Measurements from ENCODE around the gene MARVELD1. TPM values are rescaled to one million over a fixed set of nuclear protein-coding genes. Genes with fewer than 3 reads are reported as not detected.

Gene MARVELD1
- total and polyA plus RNA-seq, 2 of the 13 experiments (the other 11 are each of a cell fraction or from before 2014, with no cell fraction given): not detected

GRCh38 chr10:97759158-97759887, 45.8 kb downstream of the MARVELD1 start (continued):
- no peak for TF ChIP-seq ZBTB26 (CRISPR knock-in tag; IDR thresholded peaks at IDR 0.05; ENCODE audit: borderline replicate concordance)
- peak; percentile 66; the same call in 1 of the 2 replicates for TF ChIP-seq ZNF274 (CRISPR knock-in tag; IDR thresholded peaks at IDR 0.05)
- no peak for TF ChIP-seq MATR3 (CRISPR knock-in tag; IDR thresholded peaks at IDR 0.05)
- TF ChIP-seq U2AF1 (optimal IDR thresholded peaks at IDR 0.05; ENCODE audit: low read depth, low read length): no peak
- TF ChIP-seq MXD4 (CRISPR knock-in tag; IDR thresholded peaks at IDR 0.05): 0 out of 2 replicates have a peak, but pooled peaks have one; percentile 42
- TF ChIP-seq RXRB (CRISPR knock-in tag; IDR thresholded peaks at IDR 0.05; ENCODE audit: borderline replicate concordance): peak; percentile 66; the same call in 1 of the 2 replicates
- TF ChIP-seq ZNF20 (CRISPR knock-in tag; IDR thresholded peaks at IDR 0.05): no peak
- TF ChIP-seq PHB2 (IDR thresholded peaks at IDR 0.05; ENCODE audit: partially characterized antibody): no peak
- TF ChIP-seq CHCHD3 (CRISPR knock-in tag; IDR thresholded peaks at IDR 0.05): no peak
- TF ChIP-seq NAIF1 (CRISPR knock-in tag; IDR thresholded peaks at IDR 0.05; ENCODE audit: borderline replicate concordance): no peak
- TF ChIP-seq STAG1 (CRISPR knock-in tag; IDR thresholded peaks at IDR 0.05): peak; percentile 94
- TF ChIP-seq TBX3 (IDR thresholded peaks at IDR 0.05; ENCODE audit: borderline replicate concordance): no peak
- no peak for TF ChIP-seq ZNF879 (CRISPR knock-in tag; IDR thresholded peaks at IDR 0.05)
- TF ChIP-seq ESRRA (CRISPR knock-in tag; IDR thresholded peaks at IDR 0.05; ENCODE audit: low read depth): 0 out of 2 replicates have a peak, but pooled peaks have one; percentile 37
- no peak for TF ChIP-seq MYPOP (CRISPR knock-in tag; IDR thresholded peaks at IDR 0.05)
- TF ChIP-seq ZNF230 (CRISPR knock-in tag; IDR thresholded peaks at IDR 0.05): peak; percentile 88; the same call in 1 of the 2 replicates
- peak; percentile 57; the same call in 1 of the 2 replicates for TF ChIP-seq ZBTB7B (CRISPR knock-in tag; IDR thresholded peaks at IDR 0.05)
- TF ChIP-seq RBM39 (IDR thresholded peaks at IDR 0.05; ENCODE audit: low read depth, low read length, poor library complexity, severe bottlenecking): no peak
- no peak for TF ChIP-seq SUZ12 (IDR thresholded peaks at IDR 0.05; ENCODE audit: low read depth, low read length)
- TF ChIP-seq HMG20A (CRISPR knock-in tag; IDR thresholded peaks at IDR 0.05; ENCODE audit: borderline replicate concordance): 0 out of 2 replicates have a peak, but pooled peaks have one; percentile 22
- no peak for TF ChIP-seq NR3C1 (CRISPR knock-in tag; IDR thresholded peaks at IDR 0.05)
- TF ChIP-seq MXD3 (CRISPR knock-in tag; IDR thresholded peaks at IDR 0.05): peak; percentile 76; the same call in 1 of the 2 replicates
- TF ChIP-seq POLR2A (IDR thresholded peaks at IDR 0.05; ENCODE audit: insufficient read depth in 1 of 2, low read depth in 2 of 2, low read length in 2 of 2): no peak
- TF ChIP-seq ZNF83 (CRISPR knock-in tag; IDR thresholded peaks at IDR 0.05; ENCODE audit: borderline replicate concordance): no peak
- TF ChIP-seq MIXL1 (CRISPR knock-in tag; IDR thresholded peaks at IDR 0.05): 0 out of 2 replicates have a peak, but pooled peaks have one; percentile 43
- TF ChIP-seq GMEB1 (CRISPR knock-in tag; IDR thresholded peaks at IDR 0.05; ENCODE audit: borderline replicate concordance): 0 out of 2 replicates have a peak, but pooled peaks have one; percentile 28
- 0 out of 2 replicates have a peak, but pooled peaks have one; percentile 58 for TF ChIP-seq TSC22D2 (CRISPR knock-in tag; IDR thresholded peaks at IDR 0.05; ENCODE audit: borderline replicate concordance)
- TF ChIP-seq XRCC5 (optimal IDR thresholded peaks at IDR 0.05; ENCODE audit: low read length): peak; percentile 95

All from HepG2 (cell line).